ENCODE data around the gene ALX4. TPM values are rescaled to one million over a fixed set of nuclear protein-coding genes. Genes with fewer than 3 reads are reported as not detected.

ALX4 gene
- total and polyA plus RNA-seq, 2 experiments from 2014 or later: not detected

- DNase-seq (ENCODE audit: low spot score): peak; percentile 64
- no peaks in the 10 kb centered on the region for H3K9me2 ChIP-seq (ENCODE audit: insufficient read depth)
- peak overlapping the region; percentile 59 for H3K4me3 ChIP-seq
- H3K36me3 Mint-ChIP-seq (ENCODE audit: low read depth): no peaks in the 10 kb centered on the region; the same call in 2 of the 3 replicates
- TF ChIP-seq STAT1 (IDR thresholded peaks at IDR 0.05; ENCODE audit: unreplicated experiment) (no peak), EZH2 (IDR thresholded peaks at IDR 0.05; ENCODE audit: low read depth, unreplicated experiment) (peak; percentile 89), EZH2phosphoT487 (IDR thresholded peaks at IDR 0.05; ENCODE audit: unreplicated experiment) (peak; percentile 91)
- H3K4me1 Mint-ChIP-seq: peaks cover 49% of the 10 kb centered on the region
- peaks cover 31% of the 10 kb centered on the region for H4K20me1 ChIP-seq (replicated peaks; ENCODE audit: insufficient read depth)
- no peak overlapping the region for H3K27ac Mint-ChIP-seq
- no peaks in the 10 kb centered on the region for H3K36me3 ChIP-seq (ENCODE audit: insufficient read depth)
- peak overlapping the region; percentile 94 for H2AFZ ChIP-seq
- H3F3A ChIP-seq (replicated peaks; ENCODE audit: low read depth): peaks cover 10% of the 10 kb centered on the region; the same call in 1 of the 2 replicates
- H3K4me2 ChIP-seq: peak overlapping the region; percentile 84
- peaks cover 100% of the 10 kb centered on the region for H3K27me3 ChIP-seq (ENCODE audit: insufficient read depth)
- H3K79me2 ChIP-seq (replicated peaks; ENCODE audit: insufficient read depth): no peaks in the 10 kb centered on the region
- H3K4me3 Mint-ChIP-seq: peak overlapping the region; percentile 65
- H3K27me3 Mint-ChIP-seq (ENCODE audit: insufficient read depth, low read depth, poor library complexity): peaks cover 100% of the 10 kb centered on the region
- no peak overlapping the region for H3K27ac ChIP-seq (ENCODE audit: low read depth)
- peak; percentile 8 for ATAC-seq
- peaks cover 54% of the 10 kb centered on the region for H3K4me1 ChIP-seq (ENCODE audit: insufficient read depth)
- H3K9me3 Mint-ChIP-seq: peaks cover 6% of the 10 kb centered on the region; the same call in 2 of the 3 replicates
Measured at GRCh38 chr11:44315947-44316658, 6.2 kb upstream of the ALX4 start.

- peaks cover 11% of the 10 kb centered on the region; the same call in 1 of the 2 replicates for H3F3A ChIP-seq (replicated peaks; ENCODE audit: low read depth)
- H3K4me3 ChIP-seq: no peak overlapping the region
- H3K27ac ChIP-seq (ENCODE audit: low read depth): no peak overlapping the region
- DNase-seq (ENCODE audit: low spot score) (no peak), ATAC-seq (no peak)
- H3K27me3 ChIP-seq (ENCODE audit: insufficient read depth): peaks cover 100% of the 10 kb centered on the region
- H4K20me1 ChIP-seq (replicated peaks; ENCODE audit: insufficient read depth): peaks cover 31% of the 10 kb centered on the region
- H3K36me3 ChIP-seq (ENCODE audit: insufficient read depth): no peaks in the 10 kb centered on the region
- Mint-ChIP-seq H3K9me3 (peaks cover 3% of the 10 kb centered on the region; the same call in 2 of the 3 replicates), H3K27me3 (ENCODE audit: insufficient read depth, low read depth, poor library complexity) (peaks cover 100% of the 10 kb centered on the region), H3K4me3 (no peak overlapping the region), H3K4me1 (peaks cover 43% of the 10 kb centered on the region), H3K36me3 (ENCODE audit: low read depth) (no peaks in the 10 kb centered on the region; the same call in 2 of the 3 replicates), H3K27ac (no peak overlapping the region)
- no peak overlapping the region for H3K4me2 ChIP-seq
- H3K79me2 ChIP-seq (replicated peaks; ENCODE audit: insufficient read depth): no peaks in the 10 kb centered on the region
- no peak overlapping the region for H2AFZ ChIP-seq
- H3K4me1 ChIP-seq (ENCODE audit: insufficient read depth): peaks cover 43% of the 10 kb centered on the region
- no peaks in the 10 kb centered on the region for H3K9me2 ChIP-seq (ENCODE audit: insufficient read depth)
- TF ChIP-seq ZNF331 (CRISPR knock-in tag; IDR thresholded peaks at IDR 0.05; ENCODE audit: low read depth) (no peak), NANOG (IDR thresholded peaks at IDR 0.05; ENCODE audit: borderline replicate concordance) (no peak), EZH2 (IDR thresholded peaks at IDR 0.05; ENCODE audit: low read depth, unreplicated experiment) (no peak), EZH2phosphoT487 (IDR thresholded peaks at IDR 0.05; ENCODE audit: unreplicated experiment) (no peak), REST (IDR thresholded peaks at IDR 0.05; ENCODE audit: unreplicated experiment) (no peak), POLR2AphosphoS5 (IDR thresholded peaks at IDR 0.05; ENCODE audit: low read depth) (no peak), JUNB (IDR thresholded peaks at IDR 0.05; ENCODE audit: unreplicated experiment) (no peak), ETS1 (IDR thresholded peaks at IDR 0.05) (no peak), ZNF114 (CRISPR knock-in tag; IDR thresholded peaks at IDR 0.05) (no peak), STAT1 (IDR thresholded peaks at IDR 0.05; ENCODE audit: unreplicated experiment) (no peak)
Measured at GRCh38 chr11:44314733-44315132, 4.8 kb upstream of the ALX4 start.

All from GM23338 (cell line).